Activated CD4-positive, CD25-positive, alpha-beta regulatory T cell treated with anti-CD3 and anti-CD28 coated beads, Interleukin-2, amount 50 U/mL, for 24 hours (primary cell): Measurements from ENCODE around the gene ZBTB46.

Experiments used
- ATAC-seq, 2 donors: fragments of 150-1000 bp; cut with Tn5 transposase; one replicate each; pipeline ENCODE4 v1.10.0; 2021; ENCODE audit warnings: mild to moderate bottlenecking in 1 of 2, moderate library complexity in 1 of 2

The ZBTB46 gene

GRCh38 chr20:63744574-63745423 lies 86.3 kb downstream of the ZBTB46 start:
- ATAC-seq, result no peak

DNA sequence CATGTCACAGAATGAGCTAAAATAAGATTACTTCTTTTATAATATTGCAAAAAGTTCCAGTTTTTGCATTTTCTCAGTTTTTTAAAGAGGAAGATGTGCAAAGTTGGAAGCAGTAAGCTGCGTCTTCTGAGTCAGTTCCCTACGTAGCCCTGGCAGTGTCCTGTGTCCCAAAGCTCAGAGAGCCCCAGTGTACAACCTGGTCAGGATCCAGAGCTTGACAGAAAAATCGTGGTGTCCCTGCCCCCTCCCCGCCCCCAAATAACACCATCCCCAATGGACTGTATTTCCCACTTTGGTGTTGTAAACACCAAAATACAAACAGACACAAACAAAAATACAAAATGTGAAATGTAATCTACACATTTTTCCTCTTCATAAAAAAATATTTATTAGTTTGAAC lies 86.9 kb downstream of the ZBTB46 start:
- no peak for ATAC-seq

- ATAC-seq, result no peak
Measured at GRCh38 chr20:63743210-63743970, 87.7 kb downstream of the ZBTB46 start.

GRCh38 chr20:63742381-63743024 lies 88.6 kb downstream of the ZBTB46 start:
- ATAC-seq, result no peak

GRCh38 chr20:63741676-63742380 lies 89.2 kb downstream of the ZBTB46 start:
- ATAC-seq, result no peak

- no peak for ATAC-seq
Measured at GRCh38 chr20:63741354-63741675, 89.7 kb downstream of the ZBTB46 start.

GRCh38 chr20:63740627-63741353 lies 90.3 kb downstream of the ZBTB46 start:
- no peak for ATAC-seq

- peak; percentile 2 to 7 for ATAC-seq
Measured at GRCh38 chr20:63740070-63740626, 90.9 kb downstream of the ZBTB46 start.

DNA sequence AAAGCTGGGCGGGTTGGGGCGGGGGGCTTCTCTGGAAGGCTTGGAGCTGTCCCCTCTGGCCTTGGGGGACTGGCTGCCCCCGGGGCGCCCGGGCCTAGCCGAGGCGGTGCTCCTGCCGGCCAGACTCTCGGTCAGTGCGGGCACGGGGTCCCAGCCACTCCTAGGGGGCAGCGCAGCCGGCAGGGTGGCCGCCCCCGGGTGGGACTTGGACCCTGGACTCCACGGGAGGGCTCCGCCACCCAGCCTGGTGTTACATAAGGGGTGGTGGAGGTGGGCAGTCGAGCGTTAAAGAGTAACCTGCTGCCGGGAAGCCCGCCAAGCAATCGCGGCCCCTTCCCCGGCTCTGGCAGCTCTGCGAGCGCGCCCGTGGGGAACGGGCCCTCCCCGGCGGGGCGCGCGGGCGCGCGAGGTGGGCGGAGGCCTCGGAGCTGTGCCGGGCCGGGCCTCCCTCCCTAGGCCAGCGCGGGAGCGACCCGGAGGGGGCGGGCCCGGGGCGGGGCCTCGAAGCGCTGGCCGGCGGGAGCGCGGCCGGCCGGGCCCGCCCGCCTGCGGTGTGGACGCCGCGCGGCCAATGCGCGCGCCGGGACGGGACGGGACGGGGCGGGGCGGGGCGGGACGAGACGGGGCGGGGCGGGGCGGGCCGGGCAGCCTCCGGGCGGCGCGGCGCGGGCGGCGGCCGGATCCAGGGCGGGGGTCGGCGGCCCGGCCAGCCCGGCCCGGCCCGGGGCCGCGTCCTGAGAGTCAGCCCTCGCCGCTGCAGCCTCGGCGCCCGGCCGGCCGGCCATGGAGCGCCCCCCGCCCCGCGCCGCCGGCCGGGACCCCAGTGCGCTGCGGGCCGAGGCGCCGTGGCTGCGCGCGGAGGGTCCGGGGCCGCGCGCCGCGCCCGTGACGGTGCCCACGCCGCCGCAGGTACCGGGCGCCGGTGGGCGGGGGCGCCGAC lies 91.7 kb downstream of the ZBTB46 start, which contains the start of gene SLC2A4RG:
Gene SLC2A4RG, plus strand, starts transcription at position 647 of the 940 bp plus-strand sequence. Its CDS starts 137 bp downstream, at position 784.
- peak; percentile 54 to 61 for ATAC-seq

DNA sequence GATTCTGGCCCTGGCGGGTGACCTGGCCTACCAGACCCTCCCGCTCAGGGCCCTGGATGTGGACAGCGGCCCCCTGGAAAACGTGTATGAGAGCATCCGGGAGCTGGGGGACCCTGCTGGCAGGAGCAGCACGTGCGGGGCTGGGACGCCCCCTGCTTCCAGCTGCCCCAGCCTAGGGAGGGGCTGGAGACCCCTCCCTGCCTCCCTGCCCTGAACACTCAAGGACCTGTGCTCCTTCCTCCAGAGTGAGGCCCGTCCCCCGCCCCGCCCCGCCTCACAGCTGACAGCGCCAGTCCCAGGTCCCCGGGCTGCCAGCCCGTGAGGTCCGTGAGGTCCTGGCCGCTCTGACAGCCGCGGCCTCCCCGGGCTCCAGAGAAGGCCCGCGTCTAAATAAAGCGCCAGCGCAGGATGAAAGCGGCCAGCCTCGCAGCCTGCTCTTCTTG lies 92.4 kb downstream of the ZBTB46 start:
- no peak for ATAC-seq

DNA sequence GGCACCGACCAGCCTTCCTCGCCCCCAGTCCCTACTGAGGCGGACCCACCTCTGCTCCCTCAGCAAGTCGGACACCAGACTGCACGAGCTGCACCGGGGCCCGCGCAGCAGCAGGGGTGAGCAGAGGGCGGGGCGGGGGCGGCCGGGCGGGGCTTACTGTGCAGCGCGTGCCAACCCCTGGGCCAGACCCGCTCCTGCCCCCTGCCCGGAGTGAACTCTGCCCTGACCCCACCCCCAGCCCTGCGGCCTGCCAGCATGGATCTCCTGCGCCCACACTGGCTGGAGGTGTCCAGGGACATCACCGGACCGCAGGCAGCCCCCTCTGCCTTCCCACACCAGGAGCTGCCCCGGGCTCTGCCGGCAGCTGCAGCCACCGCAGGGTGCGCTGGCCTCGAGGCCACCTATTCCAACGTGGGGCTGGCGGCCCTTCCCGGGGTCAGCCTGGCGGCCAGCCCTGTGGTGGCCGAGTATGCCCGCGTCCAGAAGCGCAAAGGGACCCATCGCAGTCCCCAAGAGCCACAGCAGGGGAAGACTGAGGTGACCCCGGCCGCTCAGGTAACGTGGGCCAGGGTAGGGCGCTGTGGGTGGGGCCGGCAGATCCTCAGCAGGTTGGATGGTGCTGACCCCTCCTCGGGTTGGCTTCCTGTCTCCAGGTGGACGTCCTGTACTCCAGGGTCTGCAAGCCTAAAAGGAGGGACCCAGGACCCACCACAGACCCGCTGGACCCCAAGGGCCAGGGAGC lies 92.9 kb downstream of the ZBTB46 start:
- ATAC-seq, result peak; percentile 14 to 18

DNA sequence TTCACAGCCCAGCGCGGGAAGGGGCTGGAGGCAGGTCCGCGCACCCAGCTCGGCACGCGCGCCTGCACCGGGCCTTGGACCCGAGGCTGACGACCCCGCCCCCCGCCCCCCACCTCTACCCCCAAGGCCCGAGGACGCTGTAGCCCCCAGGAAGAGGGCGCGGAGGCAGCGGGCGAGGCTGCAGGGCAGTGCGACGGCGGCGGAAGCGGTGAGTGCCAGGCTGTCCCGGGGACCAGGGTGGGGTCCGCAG lies 93.4 kb downstream of the ZBTB46 start:
- peak; percentile 0 to 2 for ATAC-seq

GRCh38 chr20:63736893-63737694 lies 94.0 kb downstream of the ZBTB46 start:
- ATAC-seq, result peak; percentile 33 to 34

- peak; percentile 43 to 47 for ATAC-seq
Measured at GRCh38 chr20:63735859-63736718, 95.0 kb downstream of the ZBTB46 start, which contains the start of gene LIME1. Gene LIME1, plus strand, starts transcription at chr20:63736664. Its CDS starts 886 bp downstream, at chr20:63737550.

DNA sequence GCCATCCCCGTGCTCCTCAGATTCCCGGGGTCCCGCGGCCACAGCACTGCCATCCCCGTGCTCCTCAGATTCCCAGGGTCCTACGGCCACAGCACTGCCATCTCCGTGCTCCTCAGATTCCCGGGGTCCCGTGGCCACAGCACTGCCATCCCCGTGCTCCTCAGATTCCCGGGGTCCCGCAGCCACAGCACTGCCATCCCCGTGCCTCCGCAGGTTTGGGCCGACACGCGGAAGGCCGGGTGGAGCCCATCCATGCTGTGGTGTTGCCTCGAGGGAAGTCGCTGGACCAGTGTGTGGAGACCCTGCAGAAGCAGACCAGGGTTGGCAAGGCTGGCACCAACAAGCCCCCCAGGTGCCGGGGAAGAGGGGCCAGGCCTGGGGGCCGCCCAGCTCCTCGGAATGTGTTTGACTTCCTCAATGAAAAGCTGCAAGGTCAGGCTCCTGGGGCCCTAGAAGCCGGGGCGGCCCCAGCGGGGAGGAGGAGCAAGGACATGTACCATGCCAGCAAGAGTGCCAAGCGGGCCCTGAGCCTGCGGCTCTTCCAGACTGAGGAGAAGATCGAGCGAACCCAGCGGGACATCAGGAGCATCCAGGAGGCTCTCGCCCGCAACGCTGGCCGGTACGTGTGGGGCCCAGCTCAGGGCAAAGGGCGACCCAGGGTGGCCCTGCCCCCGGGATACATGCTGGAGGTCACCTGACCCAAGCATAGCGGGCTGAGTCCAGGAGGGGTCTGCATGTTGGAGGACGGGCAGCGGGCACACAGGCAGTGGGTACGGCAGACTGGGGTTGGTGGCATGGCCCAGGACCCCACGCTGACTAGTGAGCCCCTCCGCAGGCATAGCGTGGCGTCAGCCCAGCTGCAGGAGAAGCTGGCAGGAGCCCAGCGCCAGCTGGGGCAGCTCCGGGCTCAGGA lies 95.9 kb downstream of the ZBTB46 start:
- ATAC-seq, result no peak

DNA sequence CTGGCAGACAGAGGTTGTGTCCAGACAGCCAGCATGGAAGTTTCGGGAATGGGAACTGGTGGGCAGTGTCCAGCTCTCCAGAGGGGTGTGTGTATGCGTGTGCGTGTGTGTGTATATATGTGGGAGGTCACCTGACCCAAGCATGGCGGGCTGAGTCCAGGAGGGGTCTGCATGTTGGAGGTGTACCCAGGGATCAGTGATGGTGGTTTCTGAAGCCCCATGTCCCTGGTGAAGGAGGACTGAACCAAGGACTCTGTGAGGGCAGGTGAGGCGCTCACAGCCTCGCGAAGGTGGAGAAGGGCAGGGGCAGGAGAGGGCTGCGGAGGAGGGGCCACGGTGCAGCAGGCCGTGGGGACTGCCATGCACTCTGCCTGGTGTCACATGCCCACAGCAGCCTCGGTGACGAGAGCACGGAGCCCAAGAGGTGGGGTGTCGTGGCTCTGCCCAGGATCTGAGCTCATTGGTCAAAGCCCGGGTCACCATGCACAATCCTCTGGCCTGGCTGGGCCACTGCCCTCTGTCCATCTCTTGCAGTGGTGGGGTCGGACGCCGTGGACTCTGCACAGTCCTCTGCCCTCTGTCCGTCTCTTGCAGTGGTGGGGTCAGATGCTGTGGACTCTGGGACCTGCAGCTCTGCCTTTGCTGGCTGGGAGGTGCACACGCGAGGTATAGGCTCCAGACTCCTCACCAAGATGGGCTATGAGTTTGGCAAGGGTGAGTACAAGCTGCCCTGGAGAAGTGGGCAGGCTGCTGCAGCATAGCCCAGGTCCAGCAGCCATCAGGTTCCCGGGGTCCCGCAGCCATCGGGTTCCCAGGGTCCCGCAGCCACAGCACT lies 96.7 kb downstream of the ZBTB46 start:
- no peak for ATAC-seq
